Measurements from ENCODE around the gene WDR46. TPM values are rescaled to one million over a fixed set of nuclear protein-coding genes. Genes with fewer than 3 reads are reported as not detected.
"Not testable (repeated sequence)": the region's sequence is repeated elsewhere in the genome, so short reads cannot be mapped to it uniquely, and the experiment has no call there.

The WDR46 gene
- total RNA-seq, 2 donors from 2014 or later: 31.7 to 40.3 TPM

GRCh38 chr6:33273924-33274902 is 14.8 kb downstream of the WDR46 start:
- DNase-seq (ENCODE audit: low spot score): no peak
- intact Hi-C loops (cut with DNase I): no loop called here

GRCh38 chr6:33273129-33273923 is 15.7 kb downstream of the WDR46 start:
- intact Hi-C loops (cut with DNase I): no loop called here

DNA sequence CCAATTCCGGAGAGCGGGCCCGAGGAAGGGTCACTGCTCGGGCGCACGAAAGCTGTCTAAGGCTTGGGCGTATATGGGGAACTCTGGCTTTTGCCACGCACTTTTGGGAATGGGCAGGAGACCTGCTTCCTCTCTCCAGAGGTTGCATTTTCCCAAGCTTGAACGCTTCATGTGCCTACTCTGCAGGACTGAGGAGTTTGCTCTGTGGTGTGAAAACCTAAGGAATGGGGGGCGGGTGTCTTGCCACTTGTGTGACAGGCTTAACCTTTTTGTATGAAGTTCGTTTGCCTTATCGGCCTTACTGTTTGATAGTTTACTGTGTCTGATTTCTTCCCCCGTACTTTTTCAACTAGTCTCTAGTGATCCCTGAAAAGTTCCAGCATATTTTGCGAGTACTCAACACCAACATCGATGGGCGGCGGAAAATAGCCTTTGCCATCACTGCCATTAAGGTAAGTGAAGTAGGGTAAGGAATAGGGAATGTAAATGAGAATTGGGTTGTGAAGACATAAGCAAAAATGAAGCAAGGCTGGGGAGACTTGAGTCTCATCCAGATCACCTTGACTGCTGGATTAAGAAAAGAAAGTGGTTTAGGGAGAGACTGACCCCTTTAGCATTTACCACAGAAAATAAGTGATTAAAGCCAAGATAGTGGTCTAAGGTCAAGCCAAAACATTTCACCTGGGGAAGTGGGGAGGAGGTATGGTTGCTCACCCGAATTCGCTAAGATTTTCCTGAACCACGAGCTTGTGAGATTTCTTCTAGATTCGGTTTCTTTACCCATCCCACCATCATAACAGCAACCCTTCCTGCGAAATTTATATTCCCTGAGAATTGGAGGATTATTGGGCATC is 16.5 kb downstream of the WDR46 start:
- no peak for DNase-seq (ENCODE audit: low spot score)
- intact Hi-C loops (cut with DNase I): no loop called here

More at GRCh38 chr6:33273129-33273923, 15.7 kb downstream of the WDR46 start:
- DNase-seq (ENCODE audit: low spot score): no peak

- intact Hi-C loops (cut with DNase I): no loop called here
- DNase-seq (ENCODE audit: low spot score): peak; percentile 97
Observed at GRCh38 chr6:33271468-33272274, 17.4 kb downstream of the WDR46 start, which contains the start of the genes RPS18 and VPS52. Gene RPS18 (plus strand): TSS chr6:33272075. CDS start chr6:33272120, 45 bp downstream. Gene VPS52 (minus strand): TSS chr6:33271876. CDS start chr6:33271675, 201 bp downstream.

GRCh38 chr6:33271117-33271467 is 17.9 kb downstream of the WDR46 start:
- no peak for DNase-seq (ENCODE audit: low spot score)
- intact Hi-C loops (cut with DNase I): no loop called here

DNA sequence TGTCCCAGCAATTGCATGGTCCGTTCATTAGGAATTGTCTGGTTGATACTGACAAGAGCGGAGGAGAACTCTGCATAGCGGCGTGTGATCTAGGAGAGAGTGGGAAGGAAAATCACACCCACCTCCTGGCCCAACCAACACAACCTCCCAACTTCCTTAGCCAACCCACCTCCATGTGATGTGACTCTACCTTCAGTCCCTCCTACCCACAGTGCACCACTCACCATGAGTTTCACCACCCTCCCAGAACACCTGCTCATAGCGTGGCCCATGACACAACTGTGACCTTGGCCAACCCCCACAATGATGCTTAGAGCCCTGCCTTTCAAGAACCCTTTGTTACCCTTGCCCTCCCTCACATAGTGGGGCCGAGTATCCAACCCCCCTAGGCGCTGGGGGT is 25.0 kb downstream of the WDR46 start:
- intact Hi-C loops (cut with DNase I): no loop called here
- no peak for DNase-seq (ENCODE audit: low spot score)

GRCh38 chr6:33262490-33262889 is 26.5 kb downstream of the WDR46 start:
- intact Hi-C loops (cut with DNase I); DNase-seq (ENCODE audit: low spot score): not testable (repeated sequence)

DNA sequence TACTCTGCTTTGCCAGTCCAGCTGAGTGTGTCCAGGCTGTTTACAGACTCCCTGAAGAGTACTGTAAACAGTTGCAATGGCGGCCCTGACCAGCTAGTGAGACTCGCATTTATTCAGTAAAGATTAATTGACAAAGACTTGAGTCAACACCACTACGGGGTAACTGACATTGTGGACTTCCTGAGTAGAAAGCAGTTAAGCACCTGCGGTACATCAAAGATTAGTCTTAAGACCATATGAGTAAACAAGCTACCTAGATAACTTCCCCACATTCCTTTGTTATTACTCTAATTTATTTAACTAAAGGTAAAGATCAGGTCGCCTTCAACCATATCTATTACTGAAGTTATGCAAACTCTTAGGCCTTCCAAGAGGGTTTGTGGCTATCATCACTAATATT is 30.0 kb downstream of the WDR46 start:
- no peak for DNase-seq (ENCODE audit: low spot score)

GRCh38 chr6:33254591-33254990 is 34.4 kb downstream of the WDR46 start:
- intact Hi-C loops (cut with DNase I): loop anchor here in 1 of 2 donors (10.0 kb wide), 1 partner anchor 140 kb away; no protein-coding TSS in a partner anchor
- peak; percentile 12 for DNase-seq (ENCODE audit: low spot score)

More for the DNA sequence above, 30.0 kb downstream of the WDR46 start:
- intact Hi-C loops (cut with DNase I): loop anchor here in 1 of 2 donors (10.0 kb wide), 1 partner anchor 144 kb away; no protein-coding TSS in a partner anchor

- no peak for DNase-seq (ENCODE audit: low spot score)
- intact Hi-C loops (cut with DNase I): loop anchor here in 1 of 2 donors (10.0 kb wide), 1 partner anchor 138 kb away; no protein-coding TSS in a partner anchor
Observed at GRCh38 chr6:33252759-33253158, 36.3 kb downstream of the WDR46 start.

DNA sequence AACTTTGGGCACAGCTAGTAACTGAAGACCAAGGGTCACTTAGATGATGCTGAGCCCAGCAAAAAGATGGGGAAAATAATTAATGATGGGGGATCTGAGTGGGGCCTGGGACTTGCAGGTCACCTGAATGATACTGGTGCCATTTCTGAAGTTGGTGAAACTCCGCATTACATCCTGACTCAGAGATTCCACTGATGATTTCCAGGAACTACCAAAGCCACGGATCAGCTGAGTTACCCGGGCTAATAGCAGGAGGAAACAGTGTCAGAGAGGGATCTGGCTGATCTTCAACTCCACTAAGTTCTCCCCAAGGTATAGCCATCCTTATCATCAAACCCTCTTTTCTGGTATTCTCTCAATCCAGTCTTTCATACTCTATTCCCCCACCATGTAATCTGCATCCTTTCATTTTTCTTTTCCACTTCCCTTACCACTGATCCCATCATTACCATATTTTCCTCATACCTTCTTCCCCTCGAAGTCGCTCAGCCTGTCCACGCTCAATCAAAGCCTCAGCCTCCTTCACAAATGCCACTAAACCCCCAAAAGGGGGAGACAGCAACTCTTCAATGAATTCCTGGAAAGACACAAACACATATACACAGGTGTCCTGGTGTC is 37.5 kb downstream of the WDR46 start:
- intact Hi-C loops (cut with DNase I): loop anchor here in 1 of 2 donors (10.0 kb wide), 1 partner anchor 137 kb away; no protein-coding TSS in a partner anchor
- peak; percentile 16 for DNase-seq (ENCODE audit: low spot score)

DNA sequence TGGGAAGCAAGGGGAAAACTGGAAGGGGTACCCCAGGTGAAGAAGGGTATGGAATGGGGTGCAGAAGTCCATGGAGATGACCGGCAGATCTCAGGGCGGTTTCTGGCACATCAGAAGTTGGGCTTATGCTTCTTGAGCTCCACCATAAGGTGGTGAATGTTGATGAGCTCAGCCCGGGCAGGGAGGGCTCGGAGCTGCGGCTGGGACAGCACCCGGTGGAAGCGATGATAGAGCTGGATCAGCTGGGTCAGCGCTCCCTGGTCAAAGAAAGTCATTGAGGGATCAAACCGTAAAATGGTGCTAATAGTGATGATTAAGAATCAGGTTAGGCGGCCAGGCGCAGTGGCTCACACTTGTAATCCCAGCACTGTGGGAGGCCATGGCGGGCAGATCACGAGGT is 38.3 kb downstream of the WDR46 start:
- peak; percentile 44 for DNase-seq (ENCODE audit: low spot score)
- intact Hi-C loops (cut with DNase I): loop anchor here in 1 of 2 donors (10.0 kb wide), 1 partner anchor 136 kb away; no protein-coding TSS in a partner anchor

GRCh38 chr6:33249732-33250630 is 39.1 kb downstream of the WDR46 start:
- intact Hi-C loops (cut with DNase I): loop anchor here (5.0 to 10.0 kb wide), 3 partner anchors 85 to 135 kb away; no protein-coding TSS in a partner anchor

DNA sequence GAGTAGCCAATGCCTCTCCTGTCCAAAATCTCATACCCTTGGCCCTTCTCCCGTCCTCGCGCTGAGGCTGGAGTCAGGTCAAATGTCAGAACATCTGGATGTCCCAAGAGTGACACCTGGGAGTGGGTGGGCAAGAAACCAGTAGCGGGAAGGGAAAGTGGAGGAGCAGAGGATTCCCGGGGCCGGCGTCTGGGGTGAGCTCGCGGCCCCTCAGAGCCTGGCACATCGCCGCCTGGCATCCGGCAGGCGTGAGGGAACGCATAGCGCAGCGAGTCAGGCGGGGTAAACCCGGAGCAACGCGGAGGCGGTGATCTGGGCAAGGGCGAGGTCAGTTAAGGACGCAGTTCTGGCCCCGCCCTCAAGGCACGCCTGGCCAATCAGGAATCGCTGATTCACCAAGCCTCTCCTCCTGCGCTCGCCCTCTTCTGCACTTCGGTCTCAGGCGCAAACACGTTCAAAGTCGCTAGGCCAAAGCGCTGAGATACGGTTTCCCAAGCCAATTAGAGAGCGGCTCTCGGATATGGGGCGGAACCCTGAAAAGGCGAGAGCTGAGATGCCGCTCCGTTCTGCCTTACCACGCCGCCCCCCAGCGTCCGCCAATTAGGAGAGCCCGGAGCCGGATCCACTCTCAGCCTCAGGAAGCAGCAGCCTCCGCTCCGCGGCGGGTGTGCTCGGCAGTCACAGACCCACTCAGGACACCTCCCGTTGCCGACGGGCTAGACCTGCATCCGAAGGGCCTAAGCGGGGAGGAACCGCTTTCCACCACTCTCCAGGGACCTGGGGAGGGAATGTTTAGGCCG is 39.9 kb downstream of the WDR46 start:
- intact Hi-C loops (cut with DNase I): loop anchor here in 1 of 2 donors (5.0 to 10.0 kb wide), 2 partner anchors 84 to 132 kb away; no protein-coding TSS in a partner anchor

More at GRCh38 chr6:33249732-33250630, 39.1 kb downstream of the WDR46 start:
- peak; percentile 72 for DNase-seq (ENCODE audit: low spot score)

GRCh38 chr6:33248643-33248931 is 40.5 kb downstream of the WDR46 start:
- intact Hi-C loops (cut with DNase I): loop anchor here in 1 of 2 donors (5.0 to 10.0 kb wide), 2 partner anchors 84 to 131 kb away; no protein-coding TSS in a partner anchor
- no peak for DNase-seq (ENCODE audit: low spot score)

More for the DNA sequence above, 39.9 kb downstream of the WDR46 start:
- DNase-seq (ENCODE audit: low spot score): peak; percentile 98
